ENCODE data around the gene ZFYVE9.
A peak's percentile ranks its signal among the peaks of the same experiment; 100 is the strongest.

ZFYVE9 gene

DNA sequence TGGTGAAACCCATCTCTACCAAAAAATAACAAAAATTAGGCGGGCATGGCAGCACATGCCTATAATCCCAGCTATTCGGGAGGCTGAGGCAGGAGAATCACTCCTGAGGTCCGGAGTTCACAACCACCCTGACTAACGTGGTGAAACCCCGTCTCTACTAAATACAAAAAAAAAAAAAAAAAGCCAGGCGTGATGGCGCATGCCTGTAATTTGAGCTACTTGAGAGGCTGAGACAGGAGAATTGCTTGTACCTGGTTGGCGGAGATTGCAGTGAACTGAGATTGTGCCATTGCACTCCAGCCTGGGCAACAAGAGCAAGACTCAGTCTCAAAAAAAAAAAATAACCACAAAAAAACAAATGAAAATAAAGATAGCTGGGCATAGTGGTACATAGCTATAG, 181.8 kb downstream of the ZFYVE9 start:
- no peak for DNase-seq (ENCODE audit: low read depth)
- Histone ChIP-seq H3K36me3 (ENCODE audit: control insufficient read depth, insufficient read depth, low read length, severe bottlenecking) (no peaks in the 10 kb centered on the region), H3K9ac (ENCODE audit: low read length) (no peak overlapping the region), H3K4me3 (ENCODE audit: low read length) (no peak overlapping the region), H3K9me3 (ENCODE audit: control insufficient read depth, low read length) (no peaks in the 10 kb centered on the region), H3K4me1 (ENCODE audit: control insufficient read depth, insufficient read depth, low read length) (no peaks in the 10 kb centered on the region), H3K27me3 (replicated peaks; ENCODE audit: control insufficient read depth, insufficient read depth, low read length) (no peaks in the 10 kb centered on the region)

DNA sequence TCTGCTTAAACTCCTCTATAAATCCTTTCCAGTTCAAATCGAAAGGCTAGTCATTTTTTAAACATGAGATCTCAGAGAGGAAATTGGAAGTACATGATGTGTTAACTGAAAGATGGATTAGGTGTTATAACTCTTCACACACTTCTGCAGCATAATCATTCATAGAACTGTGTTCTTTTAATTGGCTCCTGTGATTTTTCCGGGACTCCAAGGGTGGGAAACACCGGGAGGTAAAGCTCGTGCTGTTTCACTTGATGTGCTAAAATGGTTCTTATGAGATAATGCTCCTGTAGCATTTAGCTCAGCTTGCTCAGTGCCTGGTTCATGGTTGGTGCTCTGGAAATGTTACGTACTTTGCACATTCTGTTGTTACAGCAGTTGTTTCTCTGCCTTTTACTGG, 183.9 kb downstream of the ZFYVE9 start:
- Histone ChIP-seq H3K4me1 (ENCODE audit: control insufficient read depth, insufficient read depth, low read length) (no peaks in the 10 kb centered on the region), H3K4me3 (ENCODE audit: low read length) (no peak overlapping the region), H3K36me3 (ENCODE audit: control insufficient read depth, insufficient read depth, low read length, severe bottlenecking) (no peaks in the 10 kb centered on the region), H3K9me3 (ENCODE audit: control insufficient read depth, low read length) (no peaks in the 10 kb centered on the region), H3K9ac (ENCODE audit: low read length) (no peak overlapping the region), H3K27me3 (replicated peaks; ENCODE audit: control insufficient read depth, insufficient read depth, low read length) (no peaks in the 10 kb centered on the region)
- no peak for DNase-seq (ENCODE audit: low read depth)

DNA sequence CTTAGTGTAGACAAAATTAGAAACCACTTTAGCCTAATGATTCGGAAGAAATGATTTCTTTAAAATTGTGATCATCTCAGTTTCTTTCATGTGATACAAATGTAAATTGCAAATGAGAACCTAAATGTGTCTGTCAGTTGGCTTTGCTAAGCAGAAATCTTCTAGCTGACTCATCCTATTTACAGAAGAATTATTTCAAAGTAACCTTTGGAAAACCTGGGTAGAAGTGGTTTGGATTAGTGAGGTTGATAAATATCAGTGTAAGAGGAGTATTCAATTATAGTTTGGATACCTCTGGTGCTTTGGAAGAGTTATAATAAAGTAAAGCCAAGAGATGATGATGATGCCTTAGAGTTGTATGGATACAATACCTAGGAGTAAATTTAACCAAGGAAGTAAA, 186.7 kb downstream of the ZFYVE9 start:
- no peaks in the 10 kb centered on the region for H3K9me3 ChIP-seq (ENCODE audit: control insufficient read depth, low read length)
- H3K9ac ChIP-seq (ENCODE audit: low read length) = no peak overlapping the region
- no peaks in the 10 kb centered on the region for H3K27me3 ChIP-seq (replicated peaks; ENCODE audit: control insufficient read depth, insufficient read depth, low read length)
- peak; percentile 16 for DNase-seq (ENCODE audit: low read depth)
- no peak overlapping the region for H3K4me3 ChIP-seq (ENCODE audit: low read length)
- H3K4me1 ChIP-seq (ENCODE audit: control insufficient read depth, insufficient read depth, low read length) = no peaks in the 10 kb centered on the region
- no peaks in the 10 kb centered on the region for H3K36me3 ChIP-seq (ENCODE audit: control insufficient read depth, insufficient read depth, low read length, severe bottlenecking)

DNA sequence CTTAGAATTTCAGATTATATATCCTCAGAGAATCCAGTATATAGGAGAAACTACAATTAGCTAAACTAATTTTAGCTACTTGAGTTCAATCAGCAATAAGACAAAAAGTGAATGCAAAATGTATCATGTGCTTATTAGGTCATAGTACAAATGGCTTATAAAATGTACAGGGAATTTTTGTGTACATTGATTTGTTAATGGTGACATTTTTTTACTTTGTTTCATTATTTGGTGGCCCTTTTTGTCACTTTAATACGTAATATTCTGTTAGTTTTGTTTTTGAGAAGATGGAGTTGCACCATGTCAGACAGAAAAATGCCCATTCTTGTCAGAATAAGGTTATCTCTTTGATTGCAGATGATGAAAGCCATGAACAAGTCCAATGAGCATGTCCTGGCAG, 190.5 kb downstream of the ZFYVE9 start:
- H3K4me1 ChIP-seq (ENCODE audit: control insufficient read depth, insufficient read depth, low read length) = no peaks in the 10 kb centered on the region
- DNase-seq (ENCODE audit: low read depth) = no peak
- H3K9ac ChIP-seq (ENCODE audit: low read length) = no peak overlapping the region
- no peaks in the 10 kb centered on the region for H3K27me3 ChIP-seq (replicated peaks; ENCODE audit: control insufficient read depth, insufficient read depth, low read length)
- H3K36me3 ChIP-seq (ENCODE audit: control insufficient read depth, insufficient read depth, low read length, severe bottlenecking) = peaks cover 16% of the 10 kb centered on the region
- H3K4me3 ChIP-seq (ENCODE audit: low read length) = no peak overlapping the region
- no peaks in the 10 kb centered on the region for H3K9me3 ChIP-seq (ENCODE audit: control insufficient read depth, low read length)

DNA sequence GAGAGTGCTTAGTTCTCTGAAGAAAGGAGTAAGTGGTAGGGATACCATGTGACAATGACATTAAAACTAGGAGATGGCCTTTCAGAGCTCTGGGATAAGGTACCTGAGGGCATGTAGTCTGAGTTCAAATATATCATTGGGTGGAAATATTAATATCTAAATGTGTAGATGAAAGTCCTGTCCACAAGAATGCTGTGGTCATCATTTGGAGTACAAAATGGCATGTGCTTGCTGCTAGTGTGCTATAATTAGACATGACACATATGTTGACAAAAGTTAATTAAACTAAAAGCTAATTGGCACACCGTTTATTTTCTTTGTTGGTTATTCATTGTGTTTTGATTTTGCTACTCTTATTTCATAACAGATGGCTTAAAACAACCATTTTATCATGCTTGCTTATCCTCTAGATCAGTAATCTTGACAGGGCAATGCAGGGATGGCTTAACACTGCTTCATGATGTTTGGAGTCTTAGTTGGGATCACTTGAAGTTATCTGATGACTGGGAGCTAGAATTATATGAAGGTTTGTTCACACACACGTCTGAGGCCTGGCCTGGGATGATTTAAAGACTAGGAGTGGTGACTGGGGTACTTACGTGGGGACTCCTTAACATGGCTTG, 193.1 kb downstream of the ZFYVE9 start:
- Histone ChIP-seq H3K9ac (ENCODE audit: low read length) (no peak overlapping the region), H3K27me3 (replicated peaks; ENCODE audit: control insufficient read depth, insufficient read depth, low read length) (no peaks in the 10 kb centered on the region), H3K4me3 (ENCODE audit: low read length) (no peak overlapping the region), H3K36me3 (ENCODE audit: control insufficient read depth, insufficient read depth, low read length, severe bottlenecking) (peaks cover 28% of the 10 kb centered on the region), H3K4me1 (ENCODE audit: control insufficient read depth, insufficient read depth, low read length) (no peaks in the 10 kb centered on the region), H3K9me3 (ENCODE audit: control insufficient read depth, low read length) (no peaks in the 10 kb centered on the region)
- no peak for DNase-seq (ENCODE audit: low read depth)

DNA sequence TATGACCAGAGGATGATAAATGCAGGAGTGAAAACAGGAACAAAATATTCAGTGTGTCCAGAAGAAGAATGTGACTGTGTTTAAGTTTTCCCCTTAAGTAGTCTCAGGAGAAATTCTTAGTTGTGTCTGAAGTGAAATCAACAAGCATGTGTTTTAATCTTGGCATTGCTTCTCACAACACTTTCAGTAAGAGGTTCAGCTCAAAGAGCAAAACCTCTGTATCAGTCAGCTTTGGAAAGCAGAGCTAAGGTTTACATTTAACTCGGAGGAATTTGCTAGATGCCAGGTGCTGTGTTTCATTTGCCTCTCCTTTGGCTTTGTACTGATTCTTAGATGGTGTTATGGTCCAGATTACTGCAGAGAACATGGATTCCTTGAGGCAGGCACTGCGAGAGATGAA, 195.6 kb downstream of the ZFYVE9 start:
- Histone ChIP-seq H3K9ac (ENCODE audit: low read length) (no peak overlapping the region), H3K4me1 (ENCODE audit: control insufficient read depth, insufficient read depth, low read length) (peaks cover 2% of the 10 kb centered on the region), H3K4me3 (ENCODE audit: low read length) (no peak overlapping the region), H3K9me3 (ENCODE audit: control insufficient read depth, low read length) (no peaks in the 10 kb centered on the region), H3K27me3 (replicated peaks; ENCODE audit: control insufficient read depth, insufficient read depth, low read length) (no peaks in the 10 kb centered on the region), H3K36me3 (ENCODE audit: control insufficient read depth, insufficient read depth, low read length, severe bottlenecking) (peaks cover 30% of the 10 kb centered on the region)
- DNase-seq (ENCODE audit: low read depth) = no peak

DNA sequence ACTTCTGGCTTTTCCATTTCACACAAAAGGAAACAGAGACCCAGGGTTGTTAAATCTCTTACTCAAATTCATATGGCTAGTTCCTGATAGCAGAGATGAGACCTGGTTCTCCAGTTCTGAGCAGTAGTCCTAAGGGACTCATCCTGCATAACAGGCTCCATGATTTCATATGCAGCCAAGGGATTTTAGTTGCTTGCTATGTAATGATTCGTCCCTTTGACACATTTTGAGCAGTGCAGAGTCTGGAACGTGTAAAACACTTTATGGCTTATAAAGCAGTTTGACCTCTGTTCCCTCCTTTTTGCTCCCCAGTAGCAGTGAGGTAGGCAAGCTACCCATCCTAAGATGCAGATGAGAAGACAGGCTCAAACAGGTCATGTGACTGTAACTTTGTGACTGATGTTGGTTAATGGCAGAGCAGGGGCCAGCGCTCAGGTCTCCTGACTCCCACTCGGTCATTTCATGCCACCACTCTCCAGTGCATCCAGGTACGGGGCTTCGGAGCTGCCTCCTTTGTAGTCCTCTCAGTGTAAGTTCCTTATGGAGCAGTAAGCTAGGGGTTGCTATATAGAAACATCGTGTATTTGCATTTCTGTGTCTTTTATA, 199.9 kb downstream of the ZFYVE9 start:
- no peaks in the 10 kb centered on the region for H3K9me3 ChIP-seq (ENCODE audit: control insufficient read depth, low read length)
- no peak overlapping the region for H3K4me3 ChIP-seq (ENCODE audit: low read length)
- peaks cover 2% of the 10 kb centered on the region for H3K4me1 ChIP-seq (ENCODE audit: control insufficient read depth, insufficient read depth, low read length)
- H3K27me3 ChIP-seq (replicated peaks; ENCODE audit: control insufficient read depth, insufficient read depth, low read length) = no peaks in the 10 kb centered on the region
- H3K36me3 ChIP-seq (ENCODE audit: control insufficient read depth, insufficient read depth, low read length, severe bottlenecking) = peaks cover 25% of the 10 kb centered on the region
- no peak for DNase-seq (ENCODE audit: low read depth)
- H3K9ac ChIP-seq (ENCODE audit: low read length) = no peak overlapping the region

DNA sequence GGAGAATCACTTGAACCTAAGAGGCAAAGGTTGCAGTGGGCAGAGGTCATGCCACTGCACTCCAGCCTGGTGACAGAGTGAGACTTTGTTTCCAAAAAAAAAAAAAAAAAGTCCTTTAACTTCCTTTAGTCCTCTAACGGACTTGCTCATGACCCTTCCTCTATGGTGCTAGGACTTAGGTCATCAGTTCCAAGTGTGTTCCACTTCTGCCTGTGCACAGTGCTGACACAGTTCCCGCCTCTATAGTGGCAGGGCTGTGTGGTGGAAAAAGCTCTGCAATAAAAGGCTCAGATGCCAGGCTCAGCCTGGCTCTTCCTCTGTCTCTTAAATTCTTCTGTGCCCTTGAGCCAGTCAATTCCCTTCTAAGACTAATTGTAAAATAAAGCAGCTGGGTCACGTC, 202.1 kb downstream of the ZFYVE9 start:
- no peaks in the 10 kb centered on the region for H3K9me3 ChIP-seq (ENCODE audit: control insufficient read depth, low read length)
- peaks cover 15% of the 10 kb centered on the region for H3K36me3 ChIP-seq (ENCODE audit: control insufficient read depth, insufficient read depth, low read length, severe bottlenecking)
- no peaks in the 10 kb centered on the region for H3K27me3 ChIP-seq (replicated peaks; ENCODE audit: control insufficient read depth, insufficient read depth, low read length)
- no peak overlapping the region for H3K9ac ChIP-seq (ENCODE audit: low read length)
- H3K4me1 ChIP-seq (ENCODE audit: control insufficient read depth, insufficient read depth, low read length) = peaks cover 2% of the 10 kb centered on the region
- no peak for DNase-seq (ENCODE audit: low read depth)
- H3K4me3 ChIP-seq (ENCODE audit: low read length) = no peak overlapping the region

DNA sequence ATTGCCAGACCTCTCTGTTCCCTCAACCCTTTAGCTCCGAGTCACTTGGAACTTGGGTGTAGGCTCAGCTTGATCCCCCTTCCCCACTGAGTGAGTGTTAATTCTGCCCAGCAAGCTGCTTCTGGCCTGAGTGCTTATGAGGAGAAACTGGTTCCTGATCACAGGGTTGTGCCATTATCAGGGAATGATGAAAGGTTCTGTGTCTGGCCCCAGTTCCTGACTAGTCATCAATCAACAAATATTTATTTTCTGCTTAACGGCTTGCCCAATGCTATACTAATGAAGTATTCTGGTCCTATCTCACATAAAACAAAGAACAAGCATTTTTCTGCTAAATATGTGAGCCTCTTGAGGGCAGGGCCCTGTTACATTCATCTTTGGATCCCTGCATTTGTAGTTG, 203.4 kb downstream of the ZFYVE9 start:
- Histone ChIP-seq H3K4me1 (ENCODE audit: control insufficient read depth, insufficient read depth, low read length) (peaks cover 2% of the 10 kb centered on the region), H3K4me3 (ENCODE audit: low read length) (no peak overlapping the region), H3K36me3 (ENCODE audit: control insufficient read depth, insufficient read depth, low read length, severe bottlenecking) (peaks cover 9% of the 10 kb centered on the region), H3K9ac (ENCODE audit: low read length) (no peak overlapping the region), H3K27me3 (replicated peaks; ENCODE audit: control insufficient read depth, insufficient read depth, low read length) (no peaks in the 10 kb centered on the region), H3K9me3 (ENCODE audit: control insufficient read depth, low read length) (no peaks in the 10 kb centered on the region)
- DNase-seq (ENCODE audit: low read depth) = no peak

DNA sequence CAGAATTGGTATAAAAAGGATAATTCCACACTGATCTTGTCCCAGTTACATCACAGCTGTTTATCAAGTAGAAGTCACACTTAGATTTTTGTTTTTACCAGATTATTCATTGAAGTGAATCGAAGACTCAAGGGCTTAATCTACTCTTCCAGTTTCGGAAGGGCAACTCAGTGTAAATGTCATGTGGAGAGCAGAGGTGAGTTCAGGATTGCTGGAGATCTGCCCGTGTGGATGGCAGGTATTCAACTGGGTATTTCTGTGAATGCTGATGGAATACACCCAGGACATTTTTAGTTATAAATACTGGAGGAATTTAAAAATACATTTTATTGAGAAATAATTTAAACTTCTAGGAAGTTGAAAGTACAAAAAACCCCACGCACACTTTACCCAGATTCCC, 204.8 kb downstream of the ZFYVE9 start:
- Histone ChIP-seq H3K36me3 (ENCODE audit: control insufficient read depth, insufficient read depth, low read length, severe bottlenecking) (peaks cover 9% of the 10 kb centered on the region), H3K9me3 (ENCODE audit: control insufficient read depth, low read length) (no peaks in the 10 kb centered on the region), H3K4me1 (ENCODE audit: control insufficient read depth, insufficient read depth, low read length) (peaks cover 6% of the 10 kb centered on the region), H3K4me3 (ENCODE audit: low read length) (no peak overlapping the region), H3K27me3 (replicated peaks; ENCODE audit: control insufficient read depth, insufficient read depth, low read length) (no peaks in the 10 kb centered on the region), H3K9ac (ENCODE audit: low read length) (no peak overlapping the region)
- no peak for DNase-seq (ENCODE audit: low read depth)

DNA sequence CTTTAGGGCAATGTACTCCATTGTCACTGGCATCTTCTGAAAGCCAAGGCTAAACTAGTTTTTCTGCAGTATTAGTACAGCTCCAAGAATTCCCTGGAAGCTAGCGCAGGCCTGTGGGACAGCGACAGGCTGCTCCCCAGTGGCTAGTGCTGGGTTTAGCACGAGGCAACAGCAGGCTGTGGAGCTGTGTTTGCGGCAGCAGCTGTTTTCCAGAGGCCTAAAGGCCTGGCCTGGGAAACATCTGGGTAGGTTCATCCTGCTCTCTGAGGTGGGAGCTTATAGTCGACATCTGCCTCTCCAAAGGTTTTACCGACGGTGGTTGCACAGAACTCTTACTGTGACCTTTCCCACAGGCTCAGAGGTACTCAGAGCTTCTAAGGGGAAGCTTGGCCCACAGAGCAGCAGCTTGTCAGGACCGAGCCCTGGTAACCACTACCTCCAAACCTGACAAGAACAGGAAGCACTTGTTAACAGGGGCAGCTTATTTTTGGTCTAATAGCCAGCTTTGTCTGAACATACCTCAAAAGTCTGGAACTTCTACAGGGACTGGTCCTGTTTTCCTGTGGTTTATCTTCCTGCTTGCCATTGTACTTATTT, 206.9 kb downstream of the ZFYVE9 start:
- peak; percentile 40 for DNase-seq (ENCODE audit: low read depth)
- H3K36me3 ChIP-seq (ENCODE audit: control insufficient read depth, insufficient read depth, low read length, severe bottlenecking) = peaks cover 23% of the 10 kb centered on the region
- H3K9me3 ChIP-seq (ENCODE audit: control insufficient read depth, low read length) = no peaks in the 10 kb centered on the region
- H3K27me3 ChIP-seq (replicated peaks; ENCODE audit: control insufficient read depth, insufficient read depth, low read length) = no peaks in the 10 kb centered on the region
- no peak overlapping the region for H3K4me3 ChIP-seq (ENCODE audit: low read length)
- H3K9ac ChIP-seq (ENCODE audit: low read length) = no peak overlapping the region
- H3K4me1 ChIP-seq (ENCODE audit: control insufficient read depth, insufficient read depth, low read length) = peaks cover 11% of the 10 kb centered on the region

Measured in adipocyte (in vitro differentiated cells).